PFSK-1 (cell line): ENCODE measurements around the gene PLA2G4D.

Experiments used
- FOXP2 ChIP-seq: optimal IDR thresholded peaks from 2 replicates; pipeline ENCODE3; 2011; ENCODE audit warnings: borderline replicate concordance, control low read depth, inconsistent platforms; ENCODE audit not compliant: insufficient read depth; ENCODE audit errors: extremely low read length, extremely low read depth
- POLR2AphosphoS5 ChIP-seq: IDR thresholded peaks from 2 replicates; pipeline ENCODE4 v1.6.1; 2012; ENCODE audit warnings: low read depth, mild to moderate bottlenecking, control low read depth, low read length, moderate library complexity
- SIN3A ChIP-seq: IDR thresholded peaks from 2 replicates; pipeline ENCODE4 v1.6.1; 2012; ENCODE audit warnings: mild to moderate bottlenecking, low read length, moderate library complexity, borderline replicate concordance; ENCODE audit not compliant: insufficient read depth
- TAF1 ChIP-seq: IDR thresholded peaks from 2 replicates; pipeline ENCODE4 v1.6.1; 2012; ENCODE audit warnings: low read length, control low read depth, borderline replicate concordance; ENCODE audit not compliant: insufficient read depth
- TF ChIP-seq, protein P1 (sequence below), 2 experiments: IDR thresholded peaks; 2 replicates each; pipeline versions ENCODE4 v1.6.1 to v1.8.0; 2011 to 2012; ENCODE audit warnings: low read depth in 2 of 2, low read length in 2 of 2, control low read depth in 1 of 2, inconsistent platforms in 1 of 2, mild to moderate bottlenecking in 1 of 2, moderate library complexity in 1 of 2; ENCODE audit not compliant: insufficient read depth in 1 of 2

Gene PLA2G4D

DNA sequence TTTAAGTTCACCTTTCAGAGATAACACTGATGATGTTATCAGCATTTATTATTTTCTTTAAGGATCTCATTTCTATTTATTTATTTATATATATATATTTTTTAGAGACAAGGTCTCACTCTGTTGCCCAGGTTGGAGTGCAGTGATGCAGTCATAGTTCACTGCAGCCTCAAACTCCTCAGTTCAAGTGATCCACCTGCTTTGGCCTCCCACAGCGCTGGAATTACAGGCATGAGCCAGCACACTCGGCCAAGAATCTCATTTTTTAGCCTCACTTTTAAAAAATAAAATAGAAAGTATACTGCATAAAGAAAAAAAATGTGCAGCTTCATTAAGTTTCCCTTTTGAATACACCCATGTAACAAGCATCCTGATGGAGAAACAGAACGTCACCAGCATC, 35.6 kb downstream of the PLA2G4D start:
- TF ChIP-seq TAF1 (no peak), SIN3A (no peak), FOXP2 (no peak), POLR2AphosphoS5 (no peak)
- TF ChIP-seq, protein P1, sequence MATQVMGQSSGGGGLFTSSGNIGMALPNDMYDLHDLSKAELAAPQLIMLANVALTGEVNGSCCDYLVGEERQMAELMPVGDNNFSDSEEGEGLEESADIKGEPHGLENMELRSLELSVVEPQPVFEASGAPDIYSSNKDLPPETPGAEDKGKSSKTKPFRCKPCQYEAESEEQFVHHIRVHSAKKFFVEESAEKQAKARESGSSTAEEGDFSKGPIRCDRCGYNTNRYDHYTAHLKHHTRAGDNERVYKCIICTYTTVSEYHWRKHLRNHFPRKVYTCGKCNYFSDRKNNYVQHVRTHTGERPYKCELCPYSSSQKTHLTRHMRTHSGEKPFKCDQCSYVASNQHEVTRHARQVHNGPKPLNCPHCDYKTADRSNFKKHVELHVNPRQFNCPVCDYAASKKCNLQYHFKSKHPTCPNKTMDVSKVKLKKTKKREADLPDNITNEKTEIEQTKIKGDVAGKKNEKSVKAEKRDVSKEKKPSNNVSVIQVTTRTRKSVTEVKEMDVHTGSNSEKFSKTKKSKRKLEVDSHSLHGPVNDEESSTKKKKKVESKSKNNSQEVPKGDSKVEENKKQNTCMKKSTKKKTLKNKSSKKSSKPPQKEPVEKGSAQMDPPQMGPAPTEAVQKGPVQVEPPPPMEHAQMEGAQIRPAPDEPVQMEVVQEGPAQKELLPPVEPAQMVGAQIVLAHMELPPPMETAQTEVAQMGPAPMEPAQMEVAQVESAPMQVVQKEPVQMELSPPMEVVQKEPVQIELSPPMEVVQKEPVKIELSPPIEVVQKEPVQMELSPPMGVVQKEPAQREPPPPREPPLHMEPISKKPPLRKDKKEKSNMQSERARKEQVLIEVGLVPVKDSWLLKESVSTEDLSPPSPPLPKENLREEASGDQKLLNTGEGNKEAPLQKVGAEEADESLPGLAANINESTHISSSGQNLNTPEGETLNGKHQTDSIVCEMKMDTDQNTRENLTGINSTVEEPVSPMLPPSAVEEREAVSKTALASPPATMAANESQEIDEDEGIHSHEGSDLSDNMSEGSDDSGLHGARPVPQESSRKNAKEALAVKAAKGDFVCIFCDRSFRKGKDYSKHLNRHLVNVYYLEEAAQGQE (IDR thresholded peaks at IDR 0.05; ENCODE audit: insufficient read depth in 1 of 2, low read depth in 2 of 2, low read length in 2 of 2), result no peak

GRCh38 chr15:42057799-42058646, 36.3 kb downstream of the PLA2G4D start:
- TF ChIP-seq, protein P1 (IDR thresholded peaks at IDR 0.05; ENCODE audit: insufficient read depth in 1 of 2, low read depth in 2 of 2, low read length in 2 of 2), result no peak
- TF ChIP-seq SIN3A, result no peak
- no peak for TF ChIP-seq FOXP2
- no peak for TF ChIP-seq POLR2AphosphoS5

DNA sequence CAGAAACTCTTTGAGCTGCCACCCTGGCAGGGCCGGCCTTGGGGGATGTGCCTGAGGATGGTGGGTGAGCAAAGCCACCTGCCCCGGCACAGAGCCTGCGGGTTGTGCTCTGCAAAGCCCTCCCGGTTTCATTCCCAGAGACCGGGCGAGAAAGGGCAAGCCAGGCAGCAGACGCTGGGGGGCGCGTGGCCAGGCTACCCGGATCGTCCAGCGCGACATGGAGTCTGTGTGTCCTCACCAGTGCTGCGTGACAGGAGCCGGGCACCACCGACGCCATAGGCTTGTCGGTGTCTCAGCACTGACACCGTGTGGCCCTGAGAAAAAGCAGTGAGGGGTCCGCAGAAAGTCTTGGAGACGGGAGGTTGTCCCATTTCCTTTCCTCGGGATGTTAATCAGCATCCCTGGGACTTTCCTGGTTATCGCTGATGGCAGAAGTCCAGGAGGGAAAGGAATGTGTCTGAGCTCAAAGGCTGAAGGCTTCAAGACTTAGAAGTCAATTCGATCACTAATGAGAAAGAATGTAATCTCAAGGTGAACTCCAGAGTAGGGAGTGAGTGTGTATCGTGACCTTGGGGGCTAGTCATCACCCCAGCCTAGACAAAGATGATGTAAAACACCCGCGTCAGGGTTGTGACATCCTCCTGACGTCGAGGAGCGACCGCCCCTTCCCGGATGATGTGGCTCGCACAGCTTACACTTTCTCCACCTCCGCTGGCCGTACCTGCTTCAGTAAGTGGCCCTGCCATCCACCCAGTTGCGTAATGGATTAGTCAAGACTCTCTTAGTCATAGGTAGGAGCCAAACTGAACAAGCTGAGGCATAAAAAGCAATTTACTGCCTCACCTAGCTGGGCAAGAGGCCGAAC, 37.2 kb downstream of the PLA2G4D start:
- TF ChIP-seq FOXP2 (peak; percentile 83), SIN3A (no peak)

GRCh38 chr15:42053914-42054313, 40.4 kb downstream of the PLA2G4D start:
- TF ChIP-seq SIN3A, result no peak
- no peak for TF ChIP-seq POLR2AphosphoS5
- TF ChIP-seq TAF1, result no peak
- TF ChIP-seq, protein P1 (IDR thresholded peaks at IDR 0.05; ENCODE audit: insufficient read depth in 1 of 2, low read depth in 2 of 2, low read length in 2 of 2), result no peak
- no peak for TF ChIP-seq FOXP2

GRCh38 chr15:42053010-42053409, 41.4 kb downstream of the PLA2G4D start:
- TF ChIP-seq SIN3A (no peak), FOXP2 (no peak), POLR2AphosphoS5 (no peak), TAF1 (no peak)
- TF ChIP-seq, protein P1 (IDR thresholded peaks at IDR 0.05; ENCODE audit: insufficient read depth in 1 of 2, low read depth in 2 of 2, low read length in 2 of 2), result no peak
